Measurements from ENCODE around the gene TNFAIP8L2.
A peak's percentile ranks its signal among the peaks of the same experiment; 100 is the strongest.

Gene TNFAIP8L2

DNA sequence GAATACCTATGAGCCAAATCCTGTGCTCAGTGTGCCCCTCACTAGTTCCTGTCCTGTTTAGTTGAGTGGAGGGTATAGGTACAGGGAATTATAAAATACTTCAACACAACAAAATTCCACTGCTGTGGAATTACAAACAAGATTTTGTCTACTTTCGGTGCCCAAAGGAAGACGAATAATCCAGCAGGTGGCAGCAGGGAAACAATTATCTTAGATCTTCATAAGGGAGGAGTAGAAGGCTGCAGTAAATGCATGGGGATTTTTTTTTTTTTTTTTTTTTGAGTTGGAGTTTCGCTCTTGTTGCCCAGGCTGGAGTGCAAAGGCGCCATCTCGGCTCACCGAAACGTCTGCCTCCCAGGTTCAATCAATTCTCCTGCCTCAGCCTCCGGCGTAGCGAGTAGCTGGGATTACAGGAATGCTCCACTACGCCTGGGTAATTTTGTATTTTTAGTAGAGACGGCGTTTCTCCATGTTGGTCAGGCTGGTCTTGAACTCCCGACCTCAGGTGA, 39.9 kb downstream of the TNFAIP8L2 start:
- no peaks in the 10 kb centered on the region for H3K9me3 ChIP-seq (replicated peaks in 1 of 2; ENCODE audit: control insufficient read depth in 2 of 2, insufficient read depth in 1 of 2, low read depth in 1 of 2, low read length in 2 of 2)
- peaks cover 2% of the 10 kb centered on the region for H3K79me1 ChIP-seq (ENCODE audit: low read depth, low read length)
- no peaks in the 10 kb centered on the region for H3K27me3 ChIP-seq (ENCODE audit: control insufficient read depth in 3 of 3, insufficient read depth in 3 of 3, low read depth in 1 of 3, low read length in 3 of 3)
- peaks cover 2 to 5% of the 10 kb centered on the region in 2 donors for H3K4me1 ChIP-seq (ENCODE audit: control insufficient read depth in 2 of 2, insufficient read depth in 1 of 2, low read depth in 1 of 2, low read length in 2 of 2)
- H2AK5ac ChIP-seq (ENCODE audit: low read depth, low read length), result no peak overlapping the region
- no peak overlapping the region for H2BK5ac ChIP-seq (ENCODE audit: low read length)
- H3K14ac ChIP-seq (ENCODE audit: low read length), result no peak overlapping the region
- H4K8ac ChIP-seq (ENCODE audit: low read depth, low read length), result no peak overlapping the region
- no peak overlapping the region for H3K23ac ChIP-seq (ENCODE audit: low read depth, low read length, poor library complexity)
- H3K18ac ChIP-seq (ENCODE audit: low read length), result no peak overlapping the region
- H2AFZ ChIP-seq (ENCODE audit: low read length), result peak overlapping the region; percentile 8
- H3K4me2 ChIP-seq (ENCODE audit: insufficient read depth, low read length, poor library complexity, severe bottlenecking), result no peak overlapping the region
- H3K36me3 ChIP-seq (replicated peaks in 1 of 2; ENCODE audit: control insufficient read depth in 2 of 2, insufficient read depth in 2 of 2, low read length in 2 of 2), result peaks cover 0 to 6% of the 10 kb centered on the region in 2 donors
- DNase-seq (ENCODE audit: low spot score), result peak; percentile 45
- no peak overlapping the region for H3K9ac ChIP-seq (ENCODE audit: low read depth, low read length, poor library complexity)
- WGBS, 2 donors (ENCODE audit: extremely low coverage in 2 of 2, insufficient read length in 2 of 2, insufficient replicate concordance in 1 of 2), result no CpG with 5 or more reads among the region's 14 CpGs
- H2BK120ac ChIP-seq (ENCODE audit: low read depth, low read length), result no peak overlapping the region
- no peak overlapping the region for H3K27ac ChIP-seq (replicated peaks; ENCODE audit: low read length)
- no peak overlapping the region for H2BK12ac ChIP-seq (ENCODE audit: low read length)
- no peak overlapping the region for H4K91ac ChIP-seq (ENCODE audit: low read depth, low read length, poor library complexity)
- H3K4me3 ChIP-seq (ENCODE audit: low read length in 2 of 2), result no peak overlapping the region
- no peak overlapping the region for H3K4ac ChIP-seq (ENCODE audit: low read length)
- no peak overlapping the region for H2BK15ac ChIP-seq (ENCODE audit: low read length)

DNA sequence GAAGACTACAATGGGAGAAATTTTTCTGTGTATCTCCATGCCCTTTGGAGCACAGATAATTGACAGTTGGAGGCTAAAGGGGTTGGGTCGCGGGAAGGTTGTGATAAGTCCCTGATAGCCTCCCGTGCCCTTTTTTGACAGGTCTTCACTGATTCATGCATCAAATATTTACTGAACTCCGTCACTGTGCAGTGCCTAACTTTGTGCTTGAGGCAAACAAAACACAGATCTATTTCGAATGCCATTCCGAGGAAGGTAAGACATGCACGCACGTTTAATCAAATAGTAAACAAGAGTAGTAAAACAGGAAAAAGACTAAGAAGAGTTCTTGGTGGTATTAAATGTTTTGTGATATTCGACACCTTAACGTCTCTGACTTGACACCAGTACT, 41.4 kb downstream of the TNFAIP8L2 start:
- Histone ChIP-seq H3K4me1 (ENCODE audit: control insufficient read depth in 2 of 2, insufficient read depth in 1 of 2, low read depth in 1 of 2, low read length in 2 of 2) (peaks cover 2 to 5% of the 10 kb centered on the region in 2 donors), H2BK5ac (ENCODE audit: low read length) (no peak overlapping the region), H3K27ac (replicated peaks; ENCODE audit: low read length) (no peak overlapping the region), H4K91ac (ENCODE audit: low read depth, low read length, poor library complexity) (no peak overlapping the region), H2AK5ac (ENCODE audit: low read depth, low read length) (no peak overlapping the region), H3K4me3 (ENCODE audit: low read length in 2 of 2) (peak overlapping the region; percentile 98), H3K14ac (ENCODE audit: low read length) (no peak overlapping the region), H2BK15ac (ENCODE audit: low read length) (no peak overlapping the region), H3K9me3 (replicated peaks in 1 of 2; ENCODE audit: control insufficient read depth in 2 of 2, insufficient read depth in 1 of 2, low read depth in 1 of 2, low read length in 2 of 2) (no peaks in the 10 kb centered on the region), H3K27me3 (ENCODE audit: control insufficient read depth in 3 of 3, insufficient read depth in 3 of 3, low read depth in 1 of 3, low read length in 3 of 3) (no peaks in the 10 kb centered on the region), H3K18ac (ENCODE audit: low read length) (no peak overlapping the region), H3K4ac (ENCODE audit: low read length) (no peak overlapping the region), H2BK12ac (ENCODE audit: low read length) (no peak overlapping the region), H3K36me3 (replicated peaks in 1 of 2; ENCODE audit: control insufficient read depth in 2 of 2, insufficient read depth in 2 of 2, low read length in 2 of 2) (peaks cover 1 to 19% of the 10 kb centered on the region in 2 donors), H3K9ac (ENCODE audit: low read depth, low read length, poor library complexity) (no peak overlapping the region), H2AFZ (ENCODE audit: low read length) (peak overlapping the region; percentile 82), H3K23ac (ENCODE audit: low read depth, low read length, poor library complexity) (no peak overlapping the region), H3K79me1 (ENCODE audit: low read depth, low read length) (peaks cover 3% of the 10 kb centered on the region), H3K4me2 (ENCODE audit: insufficient read depth, low read length, poor library complexity, severe bottlenecking) (peak overlapping the region; percentile 71), H4K8ac (ENCODE audit: low read depth, low read length) (no peak overlapping the region), H2BK120ac (ENCODE audit: low read depth, low read length) (no peak overlapping the region)
- no peak for DNase-seq (ENCODE audit: low spot score)
- no CpG with 5 or more reads among the region's 10 CpGs for WGBS, 2 donors (ENCODE audit: extremely low coverage in 2 of 2, insufficient read length in 2 of 2, insufficient replicate concordance in 1 of 2)

DNA sequence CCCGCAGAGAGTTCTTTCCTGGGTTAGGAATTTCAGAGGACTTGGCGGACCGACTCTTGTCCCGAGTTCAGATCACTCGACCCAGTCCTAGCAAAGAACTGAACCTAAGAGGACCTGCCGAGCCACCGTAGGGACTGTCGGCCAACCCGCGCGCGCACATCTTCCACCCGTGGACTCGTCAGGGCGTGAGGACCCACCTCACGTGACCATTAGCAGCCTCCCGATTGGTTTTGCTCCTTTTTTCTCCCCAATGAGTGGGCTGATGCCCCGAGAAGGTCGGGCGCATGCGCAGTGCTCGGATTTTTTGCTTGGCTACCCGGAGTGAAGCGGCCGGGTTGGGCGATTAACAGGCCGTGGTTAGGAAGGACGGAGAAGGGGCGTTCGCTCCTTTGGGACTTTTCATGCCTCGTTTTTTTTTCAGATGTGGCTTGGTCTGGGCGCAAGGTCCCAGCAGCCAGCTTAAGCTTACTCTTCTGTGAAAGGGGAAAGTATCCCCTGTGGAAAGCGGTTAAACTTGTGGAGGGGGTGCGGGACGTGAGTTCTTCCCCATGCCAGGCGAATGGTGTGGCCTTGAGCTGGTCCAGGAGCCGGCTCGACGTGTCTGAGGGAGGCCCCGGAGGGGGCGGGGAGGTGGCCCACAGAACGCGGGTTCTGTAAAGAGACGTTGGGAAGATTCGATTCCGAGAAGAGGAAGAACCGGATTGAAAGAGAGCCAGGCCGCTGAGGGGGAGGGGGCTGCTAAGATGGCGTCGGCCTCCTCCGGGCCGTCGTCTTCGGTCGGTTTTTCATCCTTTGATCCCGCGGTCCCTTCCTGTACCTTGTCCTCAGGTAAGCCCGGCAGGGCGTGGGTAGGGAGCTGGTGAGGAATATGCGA, 42.0 kb downstream of the TNFAIP8L2 start, which contains the start of gene PIP5K1A:
Gene PIP5K1A, plus strand, starts transcription at position 299 of the 874 bp plus-strand sequence. Its CDS starts 445 bp downstream, at position 744.
- H3K14ac ChIP-seq (ENCODE audit: low read length), result no peak within 1 kb of the TSS
- peak within 1 kb of the TSS; percentile 91 for H3K9ac ChIP-seq (ENCODE audit: low read depth, low read length, poor library complexity)
- H3K23ac ChIP-seq (ENCODE audit: low read depth, low read length, poor library complexity), result no peak within 1 kb of the TSS
- peak within 1 kb of the TSS; percentile 71 for H3K18ac ChIP-seq (ENCODE audit: low read length)
- H3K36me3 ChIP-seq (replicated peaks in 1 of 2; ENCODE audit: control insufficient read depth in 2 of 2, insufficient read depth in 2 of 2, low read length in 2 of 2), result peaks cover 4 to 25% of the 10 kb centered on the region in 2 donors
- H2BK15ac ChIP-seq (ENCODE audit: low read length), result no peak within 1 kb of the TSS
- H3K4me2 ChIP-seq (ENCODE audit: insufficient read depth, low read length, poor library complexity, severe bottlenecking), result peak within 1 kb of the TSS; percentile 71
- peak within 1 kb of the TSS; percentile 82 for H2AFZ ChIP-seq (ENCODE audit: low read length)
- no CpG with 5 or more reads among the region's 60 CpGs for WGBS, 2 donors (ENCODE audit: extremely low coverage in 2 of 2, insufficient read length in 2 of 2, insufficient replicate concordance in 1 of 2)
- no peak within 1 kb of the TSS for H2BK120ac ChIP-seq (ENCODE audit: low read depth, low read length)
- H3K79me1 ChIP-seq (ENCODE audit: low read depth, low read length), result peaks cover 3% of the 10 kb centered on the region
- H3K4me3 ChIP-seq (ENCODE audit: low read length in 2 of 2), result peak within 1 kb of the TSS; percentile 98
- no peak within 1 kb of the TSS for H2BK12ac ChIP-seq (ENCODE audit: low read length)
- H4K91ac ChIP-seq (ENCODE audit: low read depth, low read length, poor library complexity), result no peak within 1 kb of the TSS
- H4K8ac ChIP-seq (ENCODE audit: low read depth, low read length), result no peak within 1 kb of the TSS
- DNase-seq (ENCODE audit: low spot score), result peak; percentile 97
- H2AK5ac ChIP-seq (ENCODE audit: low read depth, low read length), result no peak within 1 kb of the TSS
- H3K9me3 ChIP-seq (replicated peaks in 1 of 2; ENCODE audit: control insufficient read depth in 2 of 2, insufficient read depth in 1 of 2, low read depth in 1 of 2, low read length in 2 of 2), result no peaks in the 10 kb centered on the region
- H3K27ac ChIP-seq (replicated peaks; ENCODE audit: low read length), result peak within 1 kb of the TSS; percentile 38
- H3K4me1 ChIP-seq (ENCODE audit: control insufficient read depth in 2 of 2, insufficient read depth in 1 of 2, low read depth in 1 of 2, low read length in 2 of 2), result peaks cover 2 to 5% of the 10 kb centered on the region in 2 donors
- H3K27me3 ChIP-seq (ENCODE audit: control insufficient read depth in 3 of 3, insufficient read depth in 3 of 3, low read depth in 1 of 3, low read length in 3 of 3), result no peaks in the 10 kb centered on the region
- H3K4ac ChIP-seq (ENCODE audit: low read length), result no peak within 1 kb of the TSS
- no peak within 1 kb of the TSS for H2BK5ac ChIP-seq (ENCODE audit: low read length)

DNA sequence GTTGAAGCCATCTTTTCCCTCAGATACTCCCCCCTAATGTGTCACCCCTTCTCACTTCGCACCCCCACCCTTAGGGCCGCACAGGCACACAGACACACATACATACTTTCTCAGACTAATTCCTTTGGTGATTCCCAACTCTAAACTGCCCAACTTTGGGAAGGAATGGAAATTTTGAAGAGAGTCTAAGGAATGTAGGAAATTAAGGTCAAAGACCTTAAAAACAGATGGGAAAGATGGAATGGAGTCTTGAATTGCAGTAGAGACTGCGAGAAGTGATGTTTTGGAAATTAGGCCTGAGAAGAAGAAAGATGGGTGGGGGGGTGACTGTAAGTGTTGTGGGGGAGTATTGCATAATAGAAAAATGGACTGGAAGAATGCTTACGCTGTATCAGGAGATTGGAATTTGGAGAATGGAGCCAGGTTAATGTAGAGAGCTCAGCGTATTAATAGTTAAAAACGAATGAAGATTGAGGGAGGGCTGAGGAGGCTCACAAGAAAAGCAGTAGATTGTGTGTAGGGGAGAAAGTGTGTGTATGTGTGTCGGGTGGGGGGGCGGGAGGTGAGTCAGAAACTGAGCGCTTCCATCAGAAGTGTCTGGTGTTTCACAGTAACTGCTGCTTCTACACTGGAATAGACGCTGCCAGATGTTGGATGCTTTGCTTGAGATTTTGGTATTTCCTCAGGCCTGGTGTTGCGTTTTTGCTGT, 43.6 kb downstream of the TNFAIP8L2 start:
- H3K18ac ChIP-seq (ENCODE audit: low read length), result no peak overlapping the region
- no peak overlapping the region for H2BK120ac ChIP-seq (ENCODE audit: low read depth, low read length)
- H3K4me2 ChIP-seq (ENCODE audit: insufficient read depth, low read length, poor library complexity, severe bottlenecking), result peak overlapping the region; percentile 72
- H2BK15ac ChIP-seq (ENCODE audit: low read length), result no peak overlapping the region
- peaks cover 3% of the 10 kb centered on the region for H3K79me1 ChIP-seq (ENCODE audit: low read depth, low read length)
- H3K36me3 ChIP-seq (replicated peaks in 1 of 2; ENCODE audit: control insufficient read depth in 2 of 2, insufficient read depth in 2 of 2, low read length in 2 of 2), result peaks cover 4 to 41% of the 10 kb centered on the region in 2 donors
- H3K14ac ChIP-seq (ENCODE audit: low read length), result no peak overlapping the region
- no peak overlapping the region for H3K9ac ChIP-seq (ENCODE audit: low read depth, low read length, poor library complexity)
- H3K4me3 ChIP-seq (ENCODE audit: low read length in 2 of 2), result peak overlapping the region; percentile 98
- H3K4ac ChIP-seq (ENCODE audit: low read length), result no peak overlapping the region
- no peak overlapping the region for H3K27ac ChIP-seq (replicated peaks; ENCODE audit: low read length)
- H2BK12ac ChIP-seq (ENCODE audit: low read length), result no peak overlapping the region
- H3K9me3 ChIP-seq (replicated peaks in 1 of 2; ENCODE audit: control insufficient read depth in 2 of 2, insufficient read depth in 1 of 2, low read depth in 1 of 2, low read length in 2 of 2), result no peaks in the 10 kb centered on the region
- no peak overlapping the region for H2AFZ ChIP-seq (ENCODE audit: low read length)
- H3K23ac ChIP-seq (ENCODE audit: low read depth, low read length, poor library complexity), result no peak overlapping the region
- no peak for DNase-seq (ENCODE audit: low spot score)
- no peak overlapping the region for H2BK5ac ChIP-seq (ENCODE audit: low read length)
- H4K91ac ChIP-seq (ENCODE audit: low read depth, low read length, poor library complexity), result no peak overlapping the region
- H4K8ac ChIP-seq (ENCODE audit: low read depth, low read length), result no peak overlapping the region
- H2AK5ac ChIP-seq (ENCODE audit: low read depth, low read length), result no peak overlapping the region
- H3K27me3 ChIP-seq (ENCODE audit: control insufficient read depth in 3 of 3, insufficient read depth in 3 of 3, low read depth in 1 of 3, low read length in 3 of 3), result no peaks in the 10 kb centered on the region
- peaks cover 2 to 5% of the 10 kb centered on the region in 2 donors for H3K4me1 ChIP-seq (ENCODE audit: control insufficient read depth in 2 of 2, insufficient read depth in 1 of 2, low read depth in 1 of 2, low read length in 2 of 2)
- no CpG with 5 or more reads among the region's 11 CpGs for WGBS, 2 donors (ENCODE audit: extremely low coverage in 2 of 2, insufficient read length in 2 of 2, insufficient replicate concordance in 1 of 2)

Data from neuronal stem cell (in vitro differentiated cells).